CD4-positive, alpha-beta T cell treated with Interleukin-15 for 1 hour (primary cell): ENCODE measurements around the gene ORC1.

Experiments
- DNase-seq: peaks from one replicate; pipeline ENCODE4 v3.0.0-alpha.2; 2020

ORC1 gene

DNA sequence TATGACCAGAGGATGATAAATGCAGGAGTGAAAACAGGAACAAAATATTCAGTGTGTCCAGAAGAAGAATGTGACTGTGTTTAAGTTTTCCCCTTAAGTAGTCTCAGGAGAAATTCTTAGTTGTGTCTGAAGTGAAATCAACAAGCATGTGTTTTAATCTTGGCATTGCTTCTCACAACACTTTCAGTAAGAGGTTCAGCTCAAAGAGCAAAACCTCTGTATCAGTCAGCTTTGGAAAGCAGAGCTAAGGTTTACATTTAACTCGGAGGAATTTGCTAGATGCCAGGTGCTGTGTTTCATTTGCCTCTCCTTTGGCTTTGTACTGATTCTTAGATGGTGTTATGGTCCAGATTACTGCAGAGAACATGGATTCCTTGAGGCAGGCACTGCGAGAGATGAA is 66.8 kb downstream of the ORC1 start:
- no peak for DNase-seq

DNA sequence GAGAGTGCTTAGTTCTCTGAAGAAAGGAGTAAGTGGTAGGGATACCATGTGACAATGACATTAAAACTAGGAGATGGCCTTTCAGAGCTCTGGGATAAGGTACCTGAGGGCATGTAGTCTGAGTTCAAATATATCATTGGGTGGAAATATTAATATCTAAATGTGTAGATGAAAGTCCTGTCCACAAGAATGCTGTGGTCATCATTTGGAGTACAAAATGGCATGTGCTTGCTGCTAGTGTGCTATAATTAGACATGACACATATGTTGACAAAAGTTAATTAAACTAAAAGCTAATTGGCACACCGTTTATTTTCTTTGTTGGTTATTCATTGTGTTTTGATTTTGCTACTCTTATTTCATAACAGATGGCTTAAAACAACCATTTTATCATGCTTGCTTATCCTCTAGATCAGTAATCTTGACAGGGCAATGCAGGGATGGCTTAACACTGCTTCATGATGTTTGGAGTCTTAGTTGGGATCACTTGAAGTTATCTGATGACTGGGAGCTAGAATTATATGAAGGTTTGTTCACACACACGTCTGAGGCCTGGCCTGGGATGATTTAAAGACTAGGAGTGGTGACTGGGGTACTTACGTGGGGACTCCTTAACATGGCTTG is 69.2 kb downstream of the ORC1 start:
- DNase-seq = no peak

DNA sequence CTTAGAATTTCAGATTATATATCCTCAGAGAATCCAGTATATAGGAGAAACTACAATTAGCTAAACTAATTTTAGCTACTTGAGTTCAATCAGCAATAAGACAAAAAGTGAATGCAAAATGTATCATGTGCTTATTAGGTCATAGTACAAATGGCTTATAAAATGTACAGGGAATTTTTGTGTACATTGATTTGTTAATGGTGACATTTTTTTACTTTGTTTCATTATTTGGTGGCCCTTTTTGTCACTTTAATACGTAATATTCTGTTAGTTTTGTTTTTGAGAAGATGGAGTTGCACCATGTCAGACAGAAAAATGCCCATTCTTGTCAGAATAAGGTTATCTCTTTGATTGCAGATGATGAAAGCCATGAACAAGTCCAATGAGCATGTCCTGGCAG is 71.8 kb downstream of the ORC1 start:
- DNase-seq = no peak

DNA sequence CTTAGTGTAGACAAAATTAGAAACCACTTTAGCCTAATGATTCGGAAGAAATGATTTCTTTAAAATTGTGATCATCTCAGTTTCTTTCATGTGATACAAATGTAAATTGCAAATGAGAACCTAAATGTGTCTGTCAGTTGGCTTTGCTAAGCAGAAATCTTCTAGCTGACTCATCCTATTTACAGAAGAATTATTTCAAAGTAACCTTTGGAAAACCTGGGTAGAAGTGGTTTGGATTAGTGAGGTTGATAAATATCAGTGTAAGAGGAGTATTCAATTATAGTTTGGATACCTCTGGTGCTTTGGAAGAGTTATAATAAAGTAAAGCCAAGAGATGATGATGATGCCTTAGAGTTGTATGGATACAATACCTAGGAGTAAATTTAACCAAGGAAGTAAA is 75.6 kb downstream of the ORC1 start:
- DNase-seq = no peak

GRCh38 chr1:52325786-52326185 is 78.4 kb downstream of the ORC1 start:
- no peak for DNase-seq

DNA sequence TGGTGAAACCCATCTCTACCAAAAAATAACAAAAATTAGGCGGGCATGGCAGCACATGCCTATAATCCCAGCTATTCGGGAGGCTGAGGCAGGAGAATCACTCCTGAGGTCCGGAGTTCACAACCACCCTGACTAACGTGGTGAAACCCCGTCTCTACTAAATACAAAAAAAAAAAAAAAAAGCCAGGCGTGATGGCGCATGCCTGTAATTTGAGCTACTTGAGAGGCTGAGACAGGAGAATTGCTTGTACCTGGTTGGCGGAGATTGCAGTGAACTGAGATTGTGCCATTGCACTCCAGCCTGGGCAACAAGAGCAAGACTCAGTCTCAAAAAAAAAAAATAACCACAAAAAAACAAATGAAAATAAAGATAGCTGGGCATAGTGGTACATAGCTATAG is 80.5 kb downstream of the ORC1 start:
- DNase-seq = no peak
